Right forelimb (tissue), 1 donor: ENCODE results near the gene GLIS1.
A peak's percentile ranks its signal among the peaks of the same experiment; 100 is the strongest.

Experiments used
- DNase-seq: peaks from one replicate; pipeline ENCODE4 v3.0.0-alpha.2; 2018

GLIS1 gene

GRCh38 chr1:53576866-53577760 lies 161.9 kb downstream of the GLIS1 start:
- peak; percentile 32 for DNase-seq

DNA sequence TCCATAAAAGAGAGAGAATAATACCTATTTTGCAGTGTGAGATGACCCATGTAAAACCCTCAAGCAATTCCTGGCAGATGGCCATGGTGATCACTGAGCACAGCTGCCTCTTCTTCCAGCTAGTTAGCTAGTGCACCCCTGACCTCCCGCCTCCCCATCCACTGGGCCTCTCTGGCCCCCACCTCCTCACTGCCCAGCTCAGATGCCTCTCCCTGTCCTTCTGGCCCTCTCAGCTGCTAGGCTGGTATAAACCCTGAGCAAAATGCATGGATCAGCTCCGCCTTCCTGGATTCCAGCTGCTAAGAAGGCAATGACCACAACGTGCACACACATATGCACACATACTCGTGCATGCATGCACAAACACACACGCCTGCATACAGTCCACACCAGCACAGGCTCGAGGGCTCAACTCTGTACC lies 162.6 kb downstream of the GLIS1 start:
- peak; percentile 39 for DNase-seq

GRCh38 chr1:53575955-53576320 lies 163.0 kb downstream of the GLIS1 start:
- peak; percentile 34 for DNase-seq

DNA sequence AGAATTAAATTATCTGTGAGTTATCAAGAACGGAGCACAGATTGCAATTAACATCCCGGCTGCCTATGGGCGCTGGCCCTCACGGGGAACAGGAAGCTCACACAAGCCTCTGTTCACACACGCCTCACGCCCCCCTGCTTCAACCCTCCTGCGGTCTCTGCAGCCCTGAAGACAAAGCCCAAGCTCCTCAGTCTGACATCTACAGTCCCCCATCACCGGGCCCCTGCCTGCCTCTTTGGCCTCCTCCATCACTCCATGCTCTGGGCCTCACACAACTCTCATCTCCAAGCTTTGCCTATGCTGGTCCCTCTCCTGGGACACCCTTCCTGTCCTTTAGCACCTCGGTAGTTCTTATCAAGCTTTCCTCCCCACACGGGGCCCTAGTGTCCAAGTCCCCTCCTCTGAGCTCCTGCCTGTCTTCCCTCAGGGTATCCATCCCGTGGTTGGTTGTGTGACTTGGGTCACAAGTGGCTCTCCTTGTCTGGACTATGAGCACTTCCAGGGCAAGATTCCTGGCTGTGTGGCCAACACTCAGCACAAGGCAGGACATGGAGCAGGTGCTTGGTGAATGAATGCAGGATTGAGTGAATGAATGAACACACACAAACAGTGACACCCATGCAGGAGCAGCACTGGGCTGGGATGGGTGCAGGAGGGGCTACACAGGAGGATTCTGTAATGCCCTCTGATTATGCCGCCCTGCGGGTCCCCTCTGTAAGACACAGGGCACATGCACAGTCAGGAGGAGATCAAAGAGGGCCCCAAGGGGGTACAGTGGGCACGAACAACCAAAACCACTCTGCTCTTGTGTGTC lies 163.6 kb downstream of the GLIS1 start:
- peak; percentile 41 for DNase-seq

DNA sequence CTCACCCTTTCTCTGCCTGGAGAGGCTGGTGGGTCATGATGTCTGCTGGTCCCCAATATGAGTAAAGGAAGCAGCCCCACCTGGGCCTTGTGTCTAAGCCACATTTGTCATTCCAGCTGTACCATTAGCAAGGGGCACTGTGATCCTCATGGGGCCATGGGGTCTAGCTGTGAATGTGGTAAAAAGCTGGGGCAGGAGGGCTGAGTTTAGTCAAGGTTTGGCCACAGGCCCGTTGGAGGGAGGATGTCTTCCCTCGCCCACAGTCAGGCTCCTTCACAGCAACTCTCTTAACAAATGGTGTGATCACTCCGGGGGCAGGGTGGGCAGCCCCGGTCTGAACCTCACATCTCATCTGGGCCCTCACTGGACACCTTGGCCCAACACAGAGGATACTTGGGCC lies 164.3 kb downstream of the GLIS1 start:
- DNase-seq = peak; percentile 24

- DNase-seq = peak; percentile 26
These were observed 165.0 kb downstream of the GLIS1 start for GRCh38 chr1:53573931-53574330.

- DNase-seq = peak; percentile 28
These were observed 165.4 kb downstream of the GLIS1 start for GRCh38 chr1:53573522-53573921.

DNA sequence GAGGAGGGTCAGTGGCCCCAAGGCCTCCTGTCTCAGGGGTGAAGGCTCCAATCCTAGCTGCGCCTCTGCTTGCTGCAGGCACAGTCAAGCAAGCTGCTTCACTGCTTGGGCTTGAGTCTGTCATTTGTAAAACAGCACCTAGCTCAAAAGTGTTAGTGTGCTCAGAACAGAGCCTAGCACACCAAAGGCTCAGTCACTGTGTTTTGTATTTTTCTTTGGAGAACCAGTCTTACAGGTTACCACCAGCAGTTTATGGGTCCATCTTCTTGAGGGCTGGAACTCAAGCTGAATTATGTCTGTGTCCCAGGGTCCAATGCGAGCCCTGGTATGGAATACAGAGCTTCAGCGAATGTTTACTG lies 166.2 kb downstream of the GLIS1 start:
- no peak for DNase-seq

GRCh38 chr1:53572065-53572814 lies 166.7 kb downstream of the GLIS1 start:
- peak; percentile 45 for DNase-seq

DNA sequence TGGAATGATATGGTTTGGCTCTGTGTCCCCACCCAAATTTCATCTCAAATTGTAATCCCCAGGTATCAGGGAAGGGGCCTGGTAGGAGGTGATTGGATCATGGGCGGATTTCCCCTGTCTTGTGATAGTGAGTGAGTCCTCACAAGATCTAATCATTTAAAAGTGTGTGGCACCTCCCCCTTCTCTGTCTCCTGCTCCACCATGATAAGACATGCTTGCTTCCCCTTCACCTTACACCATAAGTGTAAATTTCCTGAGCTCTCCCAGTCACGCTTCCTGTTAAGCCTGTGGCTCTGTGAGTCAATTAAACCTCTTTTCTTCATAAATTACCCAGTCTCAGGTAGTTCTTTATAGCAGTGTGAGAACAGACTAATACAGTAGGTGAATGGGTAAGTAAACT lies 170.4 kb downstream of the GLIS1 start:
- no peak for DNase-seq

GRCh38 chr1:53567851-53568250 lies 171.1 kb downstream of the GLIS1 start:
- DNase-seq = peak; percentile 13

DNA sequence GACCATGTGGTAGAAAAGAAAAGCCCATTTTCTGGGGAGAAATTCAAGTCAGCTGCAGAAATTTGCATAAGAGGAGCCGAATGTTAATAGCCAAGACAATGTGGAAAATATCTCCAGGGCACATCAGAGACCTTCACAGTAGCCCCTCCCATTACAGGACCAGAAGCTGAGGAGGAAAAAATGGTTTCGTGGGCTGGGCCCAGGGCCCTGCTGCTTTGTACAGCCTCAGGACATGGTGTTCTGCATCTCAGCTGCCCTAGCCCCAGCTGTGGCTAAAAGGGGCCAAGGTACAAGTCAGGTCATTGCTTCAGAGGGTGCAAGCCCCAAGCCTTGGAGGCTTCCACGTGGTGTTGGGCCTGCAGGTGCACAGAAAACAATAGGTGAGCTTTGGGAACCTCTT lies 171.5 kb downstream of the GLIS1 start:
- no peak for DNase-seq

GRCh38 chr1:53563611-53564010 lies 175.4 kb downstream of the GLIS1 start:
- DNase-seq = no peak

- DNase-seq = peak; percentile 15
These were observed 176.0 kb downstream of the GLIS1 start for GRCh38 chr1:53562981-53563379.

GRCh38 chr1:53562291-53562980 lies 176.5 kb downstream of the GLIS1 start:
- DNase-seq = peak; percentile 24

DNA sequence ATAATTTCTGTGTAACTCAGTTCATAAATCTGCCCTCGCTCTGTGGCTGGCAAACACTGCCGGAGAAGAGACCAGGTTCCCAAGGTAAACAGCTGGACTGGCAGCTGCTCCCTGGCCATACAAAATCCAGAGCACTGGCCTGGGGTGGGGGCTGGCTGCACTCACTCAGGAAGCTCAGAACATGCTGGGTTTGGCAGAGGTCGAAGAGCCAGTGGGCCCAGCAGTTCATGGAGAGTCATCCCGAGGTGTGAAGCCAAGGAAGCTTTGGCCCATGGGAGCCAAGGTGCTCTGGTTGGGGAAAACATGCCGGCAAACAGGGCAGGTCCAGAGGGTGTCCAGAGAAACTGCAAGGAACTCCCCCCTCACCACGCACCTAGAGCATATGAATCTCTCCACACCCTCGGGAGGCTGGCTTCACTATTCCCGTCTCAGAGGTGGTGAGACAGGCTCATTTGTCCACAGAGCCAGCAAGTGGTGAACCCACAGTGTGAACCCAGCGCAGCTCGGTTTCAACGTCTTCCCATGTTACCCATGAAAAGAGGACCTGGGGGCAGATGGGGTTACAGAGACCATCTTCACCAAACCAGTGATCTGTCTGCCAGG lies 177.4 kb downstream of the GLIS1 start:
- DNase-seq = peak; percentile 45

- peak; percentile 40 for DNase-seq
These were observed 178.1 kb downstream of the GLIS1 start for GRCh38 chr1:53560581-53561502.

DNA sequence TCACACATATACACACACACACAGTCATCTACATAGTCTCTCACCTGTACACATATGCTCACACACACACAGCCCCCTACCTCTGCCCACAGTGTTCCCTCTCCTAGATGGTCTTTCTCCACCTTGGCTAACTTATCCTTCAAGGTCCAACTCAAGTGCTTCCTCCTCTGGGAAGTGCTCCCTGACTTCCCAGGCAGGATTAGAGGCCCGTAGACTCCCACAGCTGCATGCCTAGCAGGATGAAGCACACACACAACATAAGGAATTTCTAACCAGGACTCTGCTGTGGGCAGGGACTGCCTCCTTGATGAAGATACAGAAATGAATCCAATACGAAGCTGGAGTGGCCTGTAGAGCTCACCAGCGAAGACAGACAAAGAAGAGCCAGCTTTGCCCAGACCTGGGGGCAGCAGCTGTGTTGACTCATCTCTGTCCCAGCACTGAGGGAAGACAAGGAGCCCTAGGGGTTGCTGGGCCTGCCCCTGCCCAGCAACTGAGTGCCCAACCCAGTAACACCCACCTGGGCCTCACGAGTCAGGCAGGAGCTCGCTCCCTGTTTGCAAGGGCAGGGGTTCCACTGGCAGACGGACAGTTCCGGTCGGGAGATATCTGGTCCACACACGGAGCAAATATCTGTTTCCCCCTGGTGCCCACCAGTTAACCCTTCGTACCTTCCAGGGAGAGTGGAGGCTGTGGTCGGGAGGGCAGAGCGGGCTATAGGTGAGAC lies 178.9 kb downstream of the GLIS1 start:
- no peak for DNase-seq

DNA sequence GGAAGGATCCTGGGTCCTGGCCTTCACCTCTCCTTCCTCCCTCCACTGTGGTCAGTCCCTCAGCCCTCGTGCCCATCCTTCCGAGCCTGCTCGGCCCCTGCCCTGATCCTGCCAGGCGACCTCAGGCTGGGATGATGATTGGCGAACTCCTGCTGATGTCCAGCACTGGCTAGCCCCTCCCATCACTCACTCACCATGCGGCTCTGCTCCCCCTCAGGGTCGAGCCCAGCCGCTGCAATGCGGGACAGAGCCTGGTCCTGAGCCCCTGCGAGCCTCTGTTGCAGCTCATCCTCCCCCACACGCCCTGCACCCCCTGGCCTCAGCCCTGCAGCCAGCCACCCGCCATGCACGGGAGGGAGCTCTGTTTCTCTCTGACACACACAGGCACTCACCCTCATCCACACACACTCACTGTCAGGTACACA lies 179.6 kb downstream of the GLIS1 start:
- no peak for DNase-seq

GRCh38 chr1:53558739-53559315 lies 180.1 kb downstream of the GLIS1 start:
- DNase-seq = peak; percentile 39
